GM13976 (cell line): Measurements from ENCODE around the gene UBR3.

ENCODE experiments used
- DNase-seq: peaks from one replicate; pipeline ENCODE4 v3.0.0; 2012; ENCODE audit warnings: low spot score
- in situ Hi-C: fragments of 300-500 bp; cut with MboI; formaldehyde crosslinking; loops from one replicate; pipeline ENCODE4 v1.12.0; 2022; ENCODE audit warnings: low sequenced_read_pairs, mixed read lengths, inconsistent platforms; ENCODE audit not compliant: unreplicated experiment
- TF ChIP-seq, protein P1 (sequence below): IDR thresholded peaks from 2 replicates; pipeline ENCODE4 v1.5.1; 2012; ENCODE audit warnings: borderline replicate concordance, mild to moderate bottlenecking; ENCODE audit not compliant: insufficient read depth; ENCODE audit errors: extremely low read depth, missing control alignments, control extremely low read depth

The UBR3 gene

DNA sequence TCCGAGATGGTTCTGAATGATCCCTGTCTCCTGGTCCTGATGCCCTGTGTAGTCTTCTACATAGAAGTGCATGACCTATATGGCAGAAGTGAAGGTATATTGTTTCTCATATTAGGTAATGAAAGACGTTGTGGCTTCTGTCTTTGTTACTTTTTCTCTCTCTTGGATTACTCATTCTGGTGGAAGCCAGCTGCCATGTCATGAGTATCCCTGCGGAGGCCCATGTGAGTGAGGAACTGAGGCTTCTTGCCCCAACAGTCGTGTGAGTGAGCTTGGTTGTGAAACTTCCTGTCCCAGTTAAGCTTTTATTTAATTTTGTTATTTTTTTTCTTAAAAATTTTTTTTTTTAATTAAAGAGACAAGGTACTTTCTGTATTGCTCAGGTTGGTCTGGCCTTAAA lies 134.7 kb downstream of the UBR3 start:
- TF ChIP-seq, protein P1, sequence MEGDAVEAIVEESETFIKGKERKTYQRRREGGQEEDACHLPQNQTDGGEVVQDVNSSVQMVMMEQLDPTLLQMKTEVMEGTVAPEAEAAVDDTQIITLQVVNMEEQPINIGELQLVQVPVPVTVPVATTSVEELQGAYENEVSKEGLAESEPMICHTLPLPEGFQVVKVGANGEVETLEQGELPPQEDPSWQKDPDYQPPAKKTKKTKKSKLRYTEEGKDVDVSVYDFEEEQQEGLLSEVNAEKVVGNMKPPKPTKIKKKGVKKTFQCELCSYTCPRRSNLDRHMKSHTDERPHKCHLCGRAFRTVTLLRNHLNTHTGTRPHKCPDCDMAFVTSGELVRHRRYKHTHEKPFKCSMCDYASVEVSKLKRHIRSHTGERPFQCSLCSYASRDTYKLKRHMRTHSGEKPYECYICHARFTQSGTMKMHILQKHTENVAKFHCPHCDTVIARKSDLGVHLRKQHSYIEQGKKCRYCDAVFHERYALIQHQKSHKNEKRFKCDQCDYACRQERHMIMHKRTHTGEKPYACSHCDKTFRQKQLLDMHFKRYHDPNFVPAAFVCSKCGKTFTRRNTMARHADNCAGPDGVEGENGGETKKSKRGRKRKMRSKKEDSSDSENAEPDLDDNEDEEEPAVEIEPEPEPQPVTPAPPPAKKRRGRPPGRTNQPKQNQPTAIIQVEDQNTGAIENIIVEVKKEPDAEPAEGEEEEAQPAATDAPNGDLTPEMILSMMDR: no peak
- in situ Hi-C loops: no loop called here
- no peak for DNase-seq

DNA sequence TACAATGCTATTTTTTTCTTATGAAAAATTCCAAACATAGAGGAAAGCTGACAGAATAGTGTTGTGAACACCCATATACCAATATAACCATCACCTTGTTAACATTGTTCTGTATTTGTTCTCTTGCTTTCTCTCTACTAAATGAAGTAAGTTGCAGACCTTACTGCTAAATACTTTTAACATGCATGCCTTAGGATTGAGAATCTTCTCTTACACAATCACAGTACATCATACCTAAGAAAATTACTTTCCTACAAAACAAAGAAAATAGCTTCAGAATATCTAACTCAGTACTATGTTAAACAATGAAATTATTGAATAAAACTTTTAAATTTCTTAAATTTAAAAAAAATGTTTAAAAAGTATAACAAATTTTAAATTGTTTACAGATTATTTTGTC lies 136.5 kb downstream of the UBR3 start:
- in situ Hi-C loops: no loop called here
- no peak for DNase-seq
- TF ChIP-seq, protein P1: no peak

DNA sequence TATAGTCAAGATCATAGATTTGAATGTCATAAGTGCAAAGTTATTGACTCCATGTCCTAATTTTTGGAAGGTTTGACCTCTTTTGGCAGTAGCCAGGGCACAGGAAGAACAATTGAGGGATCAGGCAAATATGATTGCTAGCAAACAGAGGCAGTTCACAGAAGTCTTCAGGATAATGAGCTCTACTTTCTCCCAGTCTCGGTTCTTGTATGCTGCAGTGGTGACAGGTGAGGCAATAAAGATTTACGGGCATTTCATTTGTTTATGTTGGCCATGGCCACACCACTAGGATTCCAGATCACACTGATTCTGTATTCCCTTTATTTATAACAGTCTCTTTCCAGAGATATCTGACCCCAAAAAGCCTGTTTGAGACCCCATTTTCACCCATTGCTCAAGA lies 137.5 kb downstream of the UBR3 start:
- TF ChIP-seq, protein P1: no peak
- in situ Hi-C loops: no loop called here
- no peak for DNase-seq

DNA sequence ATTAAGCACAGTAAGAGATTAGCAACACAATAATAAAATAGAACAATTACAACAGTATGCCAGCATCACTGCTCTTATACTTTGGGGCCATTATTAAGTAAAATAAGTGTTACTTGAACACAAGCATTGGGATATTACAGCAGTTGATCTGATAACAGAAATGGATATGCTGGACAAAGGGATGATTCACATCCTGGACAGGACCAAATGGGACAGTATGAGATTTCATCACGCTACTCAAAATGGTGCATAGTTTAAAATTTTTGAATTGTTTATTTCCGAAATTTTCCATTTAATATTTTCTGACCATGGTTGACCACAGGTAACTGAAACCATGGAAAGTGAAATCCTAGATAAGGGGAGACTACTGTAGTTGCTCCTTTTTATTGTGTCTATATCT lies 138.2 kb downstream of the UBR3 start:
- TF ChIP-seq, protein P1: no peak
- in situ Hi-C loops: no loop called here
- no peak for DNase-seq

DNA sequence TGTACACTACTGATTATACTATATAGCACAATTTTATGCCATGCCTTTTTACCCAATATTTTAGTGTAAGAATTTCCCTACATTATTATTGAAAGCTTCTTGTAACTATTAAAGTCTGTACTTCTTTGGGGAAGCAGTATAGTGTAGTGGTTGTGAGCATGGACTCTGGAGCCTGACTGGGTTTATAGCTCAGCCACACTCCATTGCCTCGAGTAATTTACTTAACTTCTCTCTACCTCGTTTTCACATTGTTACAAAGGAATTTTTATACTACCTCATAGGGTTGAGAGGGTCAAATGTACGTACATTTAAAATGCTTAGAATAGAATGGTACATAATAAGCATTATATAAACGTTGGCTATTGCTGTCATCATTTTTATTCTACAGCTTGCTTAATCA lies 139.2 kb downstream of the UBR3 start:
- TF ChIP-seq, protein P1: no peak
- in situ Hi-C loops: no loop called here

GRCh38 chr2:169968743-169969142 lies 141.5 kb downstream of the UBR3 start:
- in situ Hi-C loops: no loop called here
- TF ChIP-seq, protein P1: no peak
- no peak for DNase-seq

More for the DNA sequence above, 139.2 kb downstream of the UBR3 start:
- DNase-seq: no peak

GRCh38 chr2:169975221-169975620 lies 148.0 kb downstream of the UBR3 start:
- DNase-seq: no peak
- in situ Hi-C loops: no loop called here

More at GRCh38 chr2:169975221-169975620, 148.0 kb downstream of the UBR3 start:
- TF ChIP-seq, protein P1: no peak
